Stimulated activated CD4-positive, alpha-beta T cell treated with anti-CD3 and anti-CD28 coated beads, Interleukin-15, amount 100 ng/mL, for 48 hours (primary cell): ENCODE data around the gene SPATA9.

Experiments
- DNase-seq, 2 donors: peaks; one replicate each; pipeline ENCODE4 v3.0.0-alpha.2; 2020; ENCODE audit warnings: low read depth in 2 of 2

Gene SPATA9

DNA sequence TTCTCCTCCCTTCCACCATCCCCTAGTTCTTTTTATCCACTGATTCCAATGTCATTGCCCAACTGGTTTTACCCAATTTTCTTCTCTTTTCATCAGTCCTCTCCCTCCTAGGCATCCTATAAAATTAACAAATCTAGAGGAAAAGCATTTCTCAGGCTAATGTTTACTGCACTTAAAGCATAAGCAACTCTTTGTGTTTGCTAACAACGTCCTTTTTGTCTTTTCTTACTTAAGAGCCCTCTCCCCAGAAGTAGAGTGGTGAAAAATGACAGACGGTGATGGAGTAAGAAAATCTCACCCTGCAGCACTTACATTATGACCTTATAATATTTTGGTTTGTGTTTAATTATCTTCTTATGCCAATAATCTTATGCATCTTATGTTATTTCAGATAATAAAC is 1.6 kb upstream of the SPATA9 start:
- no peak for DNase-seq

DNA sequence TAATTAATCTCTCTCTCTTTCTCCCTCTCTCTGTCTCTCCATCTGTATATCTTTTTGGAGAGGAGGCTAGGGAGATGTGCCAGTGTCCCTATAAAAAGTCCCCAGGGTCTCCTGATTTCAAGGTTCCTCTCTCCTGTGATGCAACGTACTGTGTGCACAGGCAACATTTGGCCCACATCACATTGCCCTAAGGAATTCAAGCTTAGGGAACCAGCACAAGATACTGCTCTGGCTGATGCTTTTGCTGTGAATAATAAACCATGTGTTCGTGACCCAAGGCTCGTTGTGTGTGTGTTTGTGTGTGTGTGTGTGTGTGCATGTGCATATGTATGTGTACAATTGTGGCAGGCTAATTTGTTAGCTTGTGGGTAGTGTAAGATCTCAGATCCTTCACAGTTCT is 9.7 kb downstream of the SPATA9 start:
- DNase-seq, result no peak

DNA sequence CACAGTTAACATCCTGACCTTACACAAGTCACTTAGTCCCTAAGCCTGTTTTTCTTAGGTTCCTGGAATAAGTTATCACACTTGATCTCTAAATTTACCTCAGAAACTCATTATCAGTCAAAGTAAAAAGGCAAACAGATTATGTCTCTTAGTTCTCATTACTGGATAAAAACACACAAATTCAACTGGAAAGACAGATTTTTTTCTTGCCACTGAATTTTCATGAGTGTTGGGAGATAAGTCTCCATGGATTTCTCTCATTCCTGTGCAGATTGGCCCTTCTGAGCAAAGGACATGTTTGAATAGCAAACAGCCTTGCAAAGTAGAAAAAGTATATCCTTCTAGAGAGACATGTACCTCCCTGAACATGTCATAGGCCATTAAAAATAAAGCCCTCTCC is 10.2 kb downstream of the SPATA9 start:
- DNase-seq, result no peak

DNA sequence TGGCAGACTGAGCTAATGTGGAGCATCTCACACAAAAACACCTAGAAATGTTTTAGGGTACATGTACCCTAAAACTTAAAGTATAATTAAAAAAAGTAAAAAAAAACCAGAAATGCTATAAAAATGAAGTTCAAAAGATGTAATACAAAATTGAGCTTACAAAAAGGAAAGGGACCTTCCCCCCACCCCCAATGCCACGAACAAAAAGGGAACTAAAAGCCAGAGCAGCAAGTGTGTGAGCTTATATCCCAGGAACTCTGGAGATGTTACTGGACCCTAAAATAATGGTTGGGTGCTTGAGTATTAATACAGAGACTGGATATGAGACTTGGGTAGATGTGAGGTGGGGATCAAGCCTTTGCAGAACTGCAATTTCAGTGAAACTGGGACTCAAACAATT is 11.0 kb downstream of the SPATA9 start:
- no peak for DNase-seq

DNA sequence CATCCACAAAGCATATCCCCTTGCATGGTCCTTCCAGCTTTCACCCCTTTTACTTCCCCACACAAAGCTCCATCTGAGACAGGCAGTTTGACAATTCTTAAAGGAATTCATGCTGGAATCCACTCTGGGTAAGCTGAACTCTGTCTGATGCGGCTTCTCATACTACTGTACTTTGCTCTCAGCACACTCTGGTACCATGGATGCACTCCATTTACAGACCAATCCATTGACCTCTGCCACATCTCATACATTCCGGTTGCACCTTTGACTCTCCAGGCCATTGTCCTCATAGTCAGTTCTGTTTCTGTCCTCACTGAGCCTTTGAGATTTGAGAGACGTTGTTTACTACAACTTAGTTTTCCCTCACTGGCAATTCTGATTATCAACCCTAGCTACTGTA is 12.2 kb downstream of the SPATA9 start:
- no peak for DNase-seq

DNA sequence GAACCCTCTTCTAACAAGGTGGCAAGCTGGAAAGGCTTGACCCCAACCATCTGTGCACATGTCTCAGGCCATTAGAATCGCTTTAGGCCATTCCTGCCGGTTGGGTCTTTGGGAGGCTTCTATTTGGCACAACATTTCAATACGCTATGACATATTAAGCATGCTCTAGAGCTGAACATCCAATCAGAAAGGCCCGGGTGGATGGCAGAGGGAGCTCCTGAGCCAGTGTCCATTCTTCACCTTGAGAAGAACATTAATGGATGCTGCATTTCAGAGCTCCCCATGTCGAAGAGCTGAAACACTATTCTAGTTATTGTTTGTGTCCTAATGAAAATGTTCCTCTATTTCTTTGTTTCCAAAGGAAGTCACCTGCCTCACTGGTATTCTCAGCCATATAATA is 12.8 kb downstream of the SPATA9 start:
- DNase-seq, result no peak

DNA sequence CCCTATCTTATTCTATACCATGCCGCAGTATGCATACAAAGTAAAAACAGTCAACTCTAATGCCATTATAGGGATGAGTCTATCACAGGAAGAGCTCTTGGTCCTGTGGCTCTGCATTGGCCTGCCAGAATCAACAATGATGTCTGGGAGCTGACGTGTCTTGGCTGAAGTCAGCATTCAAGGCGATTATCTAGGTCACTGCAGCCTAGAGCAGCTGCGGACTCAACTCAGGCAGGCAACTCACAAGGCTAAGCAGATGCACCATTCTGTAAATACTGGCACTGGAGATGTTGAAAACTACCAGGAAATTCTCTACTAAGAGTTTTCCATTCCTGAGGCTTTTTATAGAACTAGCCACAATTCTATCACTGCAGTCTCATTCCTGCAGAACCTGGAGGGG is 13.3 kb downstream of the SPATA9 start:
- DNase-seq, result no peak

DNA sequence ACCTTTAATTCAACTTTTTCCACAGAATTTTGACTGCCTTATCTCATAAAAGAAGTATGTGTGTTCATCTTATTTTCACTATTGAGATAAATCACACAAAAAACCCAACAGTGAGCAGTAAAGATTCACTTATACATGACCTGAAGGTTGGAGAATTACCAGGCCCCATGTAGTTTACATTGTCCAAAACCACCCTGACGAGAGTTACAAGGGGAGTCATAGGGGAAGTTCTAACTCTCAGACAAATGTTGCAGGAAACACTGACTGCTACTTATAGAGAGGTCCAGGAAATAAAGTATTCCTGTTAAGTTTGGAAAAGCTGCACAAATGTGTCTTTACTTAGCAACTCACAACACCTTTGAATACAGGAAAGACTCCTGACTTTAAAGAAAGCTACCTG is 14.1 kb downstream of the SPATA9 start:
- DNase-seq, result no peak

DNA sequence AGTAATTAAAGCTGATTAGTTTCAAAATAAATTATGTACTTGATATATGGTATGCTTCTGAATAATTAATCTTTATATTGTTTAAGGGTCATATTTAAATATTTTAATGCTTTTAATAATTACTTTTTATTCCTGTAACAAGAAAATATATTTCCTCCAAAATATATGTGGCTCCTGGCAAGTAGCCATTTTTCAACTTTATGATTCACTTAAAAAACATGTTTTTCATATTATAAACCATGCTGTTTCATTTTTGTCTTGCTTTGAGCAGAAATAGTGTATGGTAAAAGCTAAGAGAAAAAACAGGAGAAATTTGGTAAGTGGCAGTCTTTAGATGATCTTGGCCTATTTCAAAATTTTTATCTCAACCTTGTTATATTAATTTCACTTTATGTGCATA is 14.6 kb downstream of the SPATA9 start:
- DNase-seq, result no peak

DNA sequence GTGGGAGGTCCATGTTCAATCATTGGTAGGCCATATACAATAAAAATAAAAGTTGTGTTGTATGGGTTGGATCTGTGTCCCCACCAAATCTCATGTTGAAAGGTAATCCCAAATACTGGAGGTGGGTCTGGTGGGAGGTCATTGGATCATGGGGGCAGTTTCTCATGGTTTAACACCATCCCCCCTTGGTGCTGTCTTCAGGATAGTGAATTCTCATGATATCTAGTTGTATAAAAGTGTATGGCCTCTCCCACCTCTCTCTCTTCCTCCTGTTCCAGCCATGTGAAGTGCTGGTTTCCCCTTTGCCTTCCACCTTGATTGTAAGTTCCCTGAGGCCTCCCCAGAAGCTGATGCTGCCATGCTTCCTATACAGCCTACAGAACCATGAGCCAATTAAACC is 15.1 kb downstream of the SPATA9 start:
- no peak for DNase-seq

DNA sequence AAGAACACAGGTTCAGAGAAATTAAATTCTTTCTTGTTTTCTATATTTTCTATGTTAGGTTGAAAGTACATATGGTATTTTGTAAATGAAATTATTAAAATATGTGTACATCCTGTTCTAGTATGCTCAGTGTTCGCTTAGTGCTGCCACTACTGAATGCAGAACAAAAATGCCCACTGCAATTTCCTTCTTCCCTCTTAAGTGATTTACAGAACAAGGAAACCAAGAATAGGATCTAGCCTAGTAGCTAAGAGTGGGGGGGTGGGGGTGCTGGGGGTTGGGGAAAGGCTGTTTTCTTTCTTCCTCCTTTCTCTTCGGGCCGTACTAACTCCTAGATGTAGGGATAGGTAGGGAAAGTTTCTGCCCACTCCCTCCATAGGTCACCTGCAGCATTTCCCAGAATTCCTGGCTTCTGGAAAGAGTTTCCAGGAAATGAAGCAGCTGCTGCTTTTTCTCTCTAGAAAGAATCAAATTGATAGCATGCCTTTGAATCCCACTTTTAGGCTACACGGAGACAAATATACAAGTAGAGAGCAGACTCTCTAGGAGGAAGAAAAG is 15.7 kb downstream of the SPATA9 start:
- no peak for DNase-seq

DNA sequence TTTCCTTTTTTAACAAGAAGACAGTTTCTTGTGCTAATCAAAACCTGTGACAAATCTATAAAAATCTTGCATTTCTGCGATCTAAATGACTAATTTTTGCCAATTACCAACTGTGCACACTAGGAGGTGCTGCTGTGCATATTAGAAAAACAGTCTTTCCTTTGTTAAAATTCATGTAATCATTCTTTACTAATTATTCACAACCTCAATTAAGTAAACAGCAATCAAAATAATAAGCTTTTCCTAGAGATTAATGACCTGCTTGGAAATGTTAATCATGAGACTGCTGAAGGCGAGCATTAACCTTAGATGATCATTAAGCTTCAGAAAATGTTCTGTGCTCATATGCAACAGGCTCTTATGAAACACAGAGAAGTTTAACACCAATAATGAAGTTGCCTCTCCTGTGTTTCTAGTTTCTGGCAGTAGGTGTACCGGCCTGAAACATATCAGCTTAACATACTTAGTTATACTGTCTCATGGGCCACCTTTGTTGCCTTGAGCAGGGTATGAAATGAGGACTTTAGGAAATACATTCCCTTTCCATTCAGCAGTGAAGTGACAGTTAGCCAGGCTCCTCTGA is 18.5 kb downstream of the SPATA9 start:
- DNase-seq, result peak in 1 of 2 donors; percentile 20

DNA sequence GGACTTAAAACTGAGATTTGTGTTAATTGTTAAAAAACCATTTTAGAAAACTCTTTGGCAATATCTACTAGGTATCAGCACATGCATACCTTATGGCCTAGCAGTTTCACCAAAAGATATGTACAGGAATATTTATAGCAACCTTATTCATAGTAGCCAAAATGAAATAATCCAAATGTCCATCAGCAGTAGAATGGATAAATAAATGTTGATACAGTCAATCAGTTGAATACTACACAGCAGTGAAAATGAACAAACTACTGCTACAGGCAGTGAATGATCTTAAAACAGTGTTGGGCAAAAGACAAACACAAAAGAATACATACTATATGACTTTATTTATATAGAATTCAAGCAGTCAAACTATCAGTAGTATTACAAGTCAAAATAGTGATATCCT is 19.8 kb downstream of the SPATA9 start:
- no peak for DNase-seq

DNA sequence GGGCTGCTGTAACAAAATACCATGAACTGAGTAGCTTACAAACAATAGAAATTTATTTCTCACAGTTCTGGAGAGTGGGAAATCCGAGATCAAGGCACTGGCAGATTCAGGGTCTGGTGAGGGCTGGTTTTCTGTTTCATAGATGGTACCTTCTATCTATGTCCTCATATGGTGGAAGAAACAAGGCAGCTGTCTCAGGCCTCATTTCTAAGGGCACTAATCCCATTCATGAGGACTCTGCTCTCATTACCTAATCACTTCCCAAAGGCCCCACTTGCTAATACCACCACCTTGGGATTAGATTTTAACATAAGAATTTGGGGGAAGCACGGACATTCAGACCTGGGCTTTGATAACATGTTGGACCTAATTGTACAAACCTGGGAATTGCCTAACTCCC is 22.7 kb downstream of the SPATA9 start:
- DNase-seq, result no peak

DNA sequence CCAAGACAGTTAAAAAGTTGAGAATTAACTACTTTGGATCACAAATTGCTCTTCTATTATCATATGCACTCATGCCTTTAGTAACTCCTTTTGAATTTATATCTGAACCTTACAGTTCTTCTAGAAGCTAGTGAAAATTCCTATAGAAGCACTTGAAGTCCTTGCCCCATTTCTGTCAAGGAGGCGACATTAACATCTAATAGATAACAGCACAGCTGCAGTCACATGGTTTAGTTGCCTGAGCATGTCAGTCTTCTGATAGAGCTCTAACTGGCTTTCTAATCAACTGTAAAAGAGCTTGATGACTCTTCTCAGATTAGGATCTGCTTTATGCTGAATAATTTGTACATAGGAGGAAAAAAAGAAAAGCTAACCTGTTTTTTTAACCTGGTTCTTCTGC is 27.2 kb downstream of the SPATA9 start:
- no peak for DNase-seq

DNA sequence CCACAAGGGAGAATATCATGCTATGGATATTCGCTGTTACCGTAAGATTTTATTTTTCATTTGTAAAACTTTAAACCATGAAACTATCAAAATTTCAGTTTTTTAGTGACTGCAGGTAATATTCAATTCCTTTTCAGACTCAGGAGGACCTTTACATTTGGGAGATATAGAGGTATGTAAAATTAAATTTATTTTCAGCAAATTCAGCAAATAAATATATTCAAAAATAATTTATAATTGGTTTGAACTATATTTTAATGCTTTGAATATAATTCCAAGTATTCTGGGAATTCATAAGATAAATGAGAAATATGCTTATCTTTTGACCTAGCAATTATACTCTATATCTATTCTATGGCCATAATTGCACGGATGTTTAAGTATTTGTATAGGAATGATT is 28.6 kb downstream of the SPATA9 start:
- DNase-seq, result no peak

DNA sequence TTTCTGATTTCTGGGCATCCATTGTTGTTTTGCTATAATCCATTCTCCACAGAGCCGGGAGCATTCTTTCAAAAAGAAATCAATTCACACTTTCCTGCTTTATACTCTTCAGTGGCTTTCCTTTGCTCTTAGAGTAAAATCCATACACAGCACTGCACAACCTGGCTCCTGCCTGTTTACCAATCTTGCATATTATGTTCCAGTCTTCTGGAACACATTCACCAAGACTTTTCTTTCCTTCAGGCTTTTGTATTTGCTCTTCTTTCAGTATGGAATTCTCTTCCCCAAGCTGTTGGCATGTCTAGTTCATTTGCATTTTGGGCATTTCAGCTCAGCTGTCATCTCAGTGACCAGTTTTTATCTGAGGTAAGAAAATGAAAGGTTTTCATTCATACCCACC is 29.9 kb downstream of the SPATA9 start:
- DNase-seq, result no peak

DNA sequence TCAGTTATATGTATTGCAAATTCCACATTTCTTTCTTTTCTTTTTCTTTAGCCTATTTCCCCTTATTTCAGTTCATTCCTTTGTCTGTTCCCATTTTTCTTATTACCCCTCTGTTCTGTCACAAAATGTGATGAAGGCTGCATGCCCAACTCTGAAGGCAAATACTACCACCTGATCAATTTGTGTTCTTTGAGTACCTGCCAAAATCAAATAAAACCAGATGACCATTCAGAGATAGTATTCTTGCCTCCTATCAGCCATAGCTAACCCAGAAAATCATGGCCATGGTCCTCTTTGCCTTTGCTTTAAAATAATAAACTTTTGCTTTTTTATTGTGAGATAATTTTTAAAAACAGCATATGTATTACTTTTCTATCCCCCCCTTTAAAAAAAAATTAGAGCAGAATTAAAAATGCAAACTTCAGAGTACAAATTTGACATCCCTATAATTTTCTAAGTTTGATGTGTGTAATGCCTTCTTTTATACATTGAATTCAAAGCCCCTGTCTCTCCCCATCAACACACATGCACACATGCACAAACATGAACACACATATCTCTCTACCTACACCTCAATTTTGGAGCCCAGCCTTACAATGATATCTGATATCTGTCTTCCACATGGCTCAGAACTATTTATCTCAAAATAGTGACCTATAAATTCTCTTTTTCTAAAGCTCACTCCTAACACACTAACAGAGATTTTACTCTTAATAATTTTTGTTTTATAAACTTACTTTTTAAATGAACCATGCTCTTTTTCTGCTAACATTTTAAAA is 32.8 kb downstream of the SPATA9 start:
- DNase-seq, result no peak

DNA sequence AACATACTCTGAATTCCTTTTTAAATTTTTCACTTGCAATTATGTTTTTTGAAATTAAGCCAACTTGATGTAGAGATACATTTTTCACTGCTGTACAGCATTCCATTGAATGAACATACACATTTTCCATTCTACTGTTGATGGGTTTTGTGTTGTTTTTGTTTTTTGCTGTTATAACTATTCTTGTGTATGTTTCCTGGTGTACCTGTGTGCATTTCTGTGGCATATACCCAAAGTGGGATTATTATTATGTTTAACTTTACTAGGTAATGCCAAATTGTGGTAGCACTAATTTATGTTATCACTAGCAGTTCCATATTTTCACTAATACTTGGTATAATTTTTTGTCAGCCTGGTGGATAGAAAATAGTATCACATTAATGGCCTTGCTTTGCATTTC is 33.5 kb downstream of the SPATA9 start:
- no peak for DNase-seq

DNA sequence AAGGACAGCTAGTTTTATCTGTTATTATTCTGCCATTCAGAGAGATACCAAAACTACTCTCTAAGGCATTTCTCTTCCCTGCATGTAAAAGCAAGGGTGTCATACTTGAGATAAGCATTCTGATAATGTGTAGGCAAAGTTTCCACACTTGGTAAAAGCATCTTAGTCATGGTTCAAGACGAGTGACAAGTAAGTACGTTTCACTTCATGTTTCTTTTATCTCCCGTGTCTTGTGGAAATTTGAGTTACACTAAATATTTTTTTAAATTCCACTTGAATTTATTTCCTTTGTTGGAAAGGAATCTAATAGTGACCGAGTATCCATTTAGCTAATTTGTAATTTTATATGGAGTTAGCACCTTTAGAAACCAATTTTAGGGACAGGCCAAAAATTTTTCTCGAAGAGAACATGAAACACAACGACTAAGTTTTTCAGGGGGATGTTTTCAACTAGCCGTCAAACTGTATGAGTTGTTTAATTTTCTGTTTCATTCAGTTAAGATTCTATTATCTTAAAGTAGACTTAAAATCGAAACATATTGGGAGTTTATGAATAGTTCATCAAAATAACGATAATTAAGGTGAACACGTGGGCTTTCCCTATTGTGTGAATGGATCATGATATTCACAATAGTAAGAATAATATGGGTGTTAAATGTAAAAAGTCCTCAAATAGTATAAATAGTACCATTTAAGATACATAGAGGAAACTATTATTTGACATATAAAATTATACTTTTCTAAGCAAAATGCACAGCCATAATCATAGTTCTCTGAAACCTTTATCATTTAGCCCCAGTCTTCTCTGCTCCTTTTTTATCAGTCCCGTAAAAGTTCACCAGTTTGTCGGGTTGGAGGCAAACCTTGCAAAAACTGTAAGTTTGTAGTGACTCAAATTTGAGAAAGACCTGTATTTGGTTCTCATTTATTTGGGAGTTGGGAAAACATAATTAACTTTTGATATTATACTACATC is 34.6 kb downstream of the SPATA9 start:
- DNase-seq, result no peak

DNA sequence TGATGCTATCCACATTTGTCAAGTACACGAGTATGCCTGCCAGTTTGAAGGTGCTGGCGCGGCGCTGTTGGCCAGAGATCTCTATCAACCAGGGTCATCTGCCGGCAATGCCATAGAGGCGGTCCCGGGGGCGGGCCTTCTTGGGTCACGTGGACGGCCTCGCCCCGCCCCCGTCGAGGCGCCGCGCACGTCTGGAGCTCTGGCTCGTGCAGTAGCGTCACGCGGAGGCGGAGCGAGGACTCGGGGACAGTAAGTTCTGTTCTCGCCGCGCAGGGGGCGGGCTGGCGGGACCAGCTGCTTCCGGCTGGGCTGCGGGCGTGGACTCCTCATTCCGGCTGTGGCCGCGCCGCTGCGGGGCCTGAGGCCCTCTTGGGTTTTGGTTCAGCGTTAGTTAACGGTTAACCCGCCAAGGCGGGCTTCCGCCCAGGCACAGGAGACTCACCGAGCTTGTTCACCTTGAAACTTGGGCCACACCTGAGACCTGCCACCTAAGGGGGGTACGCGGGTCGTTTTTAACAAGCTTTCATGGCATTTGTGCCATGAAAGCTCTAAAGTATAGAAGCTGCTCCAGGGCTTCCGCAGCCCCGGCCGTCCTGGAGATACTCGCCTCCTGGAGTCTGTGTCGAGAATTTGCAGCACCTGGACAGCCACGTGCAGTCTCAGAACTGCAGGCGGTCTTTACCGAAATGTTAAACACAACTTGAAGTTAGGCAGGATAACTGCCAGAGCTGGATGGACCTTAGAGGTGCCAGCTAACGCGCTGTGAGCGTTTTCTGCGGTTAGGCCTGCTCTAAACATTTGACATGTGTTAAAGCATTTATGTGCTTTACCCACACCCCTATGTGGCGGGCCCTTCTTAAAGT is 36.0 kb downstream of the SPATA9 start, which contains the start of gene RFESD:
Gene RFESD, plus strand, starts transcription at position 209 of the 863 bp plus-strand sequence. CDS start 5,495 bp downstream, outside the sequence.
- DNase-seq, result peak; percentile 94 to 95
